Thymus (tissue), 11 donors: ENCODE data around the gene TMEM63A. TPM values are rescaled to one million over a fixed set of nuclear protein-coding genes. Genes with fewer than 3 reads are reported as not detected.
A peak's percentile ranks its signal among the peaks of the same experiment; 100 is the strongest.

Source experiments
- DNase-seq, 9 donors: peaks; one replicate each; pipeline ENCODE4 v3.0.0-alpha.2; 2013; ENCODE audit warnings: low spot score in 9 of 9, low read depth in 6 of 9, missing footprints in 1 of 9
- H3K27ac ChIP-seq, 2 donors: one replicate each; pipeline ENCODE4 v1.5.1; 2013; ENCODE audit warnings: control low read depth in 1 of 2, low read depth in 1 of 2, low read length in 1 of 2, mild to moderate bottlenecking in 1 of 2, moderate library complexity in 1 of 2
- H3K27me3 ChIP-seq, 2 donors: one replicate each; pipeline ENCODE4 v1.5.1; 2013; ENCODE audit warnings: low read length in 1 of 2; ENCODE audit not compliant: control insufficient read depth in 2 of 2, insufficient read depth in 1 of 2
- H3K36me3 ChIP-seq, 2 donors: one replicate each; pipeline ENCODE4 v1.5.1; 2013; ENCODE audit warnings: low read length in 1 of 2, mild to moderate bottlenecking in 1 of 2, moderate library complexity in 1 of 2; ENCODE audit not compliant: control insufficient read depth in 2 of 2, insufficient read depth in 2 of 2
- H3K4me1 ChIP-seq, 2 donors: one replicate each; pipeline ENCODE4 v1.5.1; 2013; ENCODE audit warnings: low read length in 2 of 2; ENCODE audit not compliant: control insufficient read depth in 2 of 2, insufficient read depth in 2 of 2
- H3K4me3 ChIP-seq, 2 donors: one replicate each; pipeline ENCODE4 v1.5.1; 2013; ENCODE audit warnings: low read length in 2 of 2, control low read depth in 1 of 2, mild to moderate bottlenecking in 1 of 2
- H3K9me3 ChIP-seq, 2 donors: one replicate each; pipeline ENCODE4 v1.5.1; 2013; ENCODE audit warnings: low read length in 1 of 2, mild to moderate bottlenecking in 1 of 2; ENCODE audit not compliant: control insufficient read depth in 2 of 2, insufficient read depth in 1 of 2
- WGBS: extraction: QIAGEN DNeasy Blood & Tissue Kit; methylation state at CpG from one replicate; pipeline ENCODE4 v1.1.7; 2013; 5-methylcytosine and 5-hydroxymethylcytosine counted together
- polyA plus RNA-seq: library from polyadenylated mRNA; stranded (reverse); fragments of 200-250 nt; gene quantifications from one replicate; pipeline ENCODE4 v1.2.3, GENCODE V29; 2013
- total RNA-seq: library from RNA; stranded (reverse); fragments of 120-200 nt; gene quantifications from one replicate; pipeline ENCODE4 v1.2.4, GENCODE V29; 2013
- donor health status: healthy.

Gene TMEM63A
- total and polyA plus RNA-seq, 2 donors: 19.8 to 38.8 TPM

DNA sequence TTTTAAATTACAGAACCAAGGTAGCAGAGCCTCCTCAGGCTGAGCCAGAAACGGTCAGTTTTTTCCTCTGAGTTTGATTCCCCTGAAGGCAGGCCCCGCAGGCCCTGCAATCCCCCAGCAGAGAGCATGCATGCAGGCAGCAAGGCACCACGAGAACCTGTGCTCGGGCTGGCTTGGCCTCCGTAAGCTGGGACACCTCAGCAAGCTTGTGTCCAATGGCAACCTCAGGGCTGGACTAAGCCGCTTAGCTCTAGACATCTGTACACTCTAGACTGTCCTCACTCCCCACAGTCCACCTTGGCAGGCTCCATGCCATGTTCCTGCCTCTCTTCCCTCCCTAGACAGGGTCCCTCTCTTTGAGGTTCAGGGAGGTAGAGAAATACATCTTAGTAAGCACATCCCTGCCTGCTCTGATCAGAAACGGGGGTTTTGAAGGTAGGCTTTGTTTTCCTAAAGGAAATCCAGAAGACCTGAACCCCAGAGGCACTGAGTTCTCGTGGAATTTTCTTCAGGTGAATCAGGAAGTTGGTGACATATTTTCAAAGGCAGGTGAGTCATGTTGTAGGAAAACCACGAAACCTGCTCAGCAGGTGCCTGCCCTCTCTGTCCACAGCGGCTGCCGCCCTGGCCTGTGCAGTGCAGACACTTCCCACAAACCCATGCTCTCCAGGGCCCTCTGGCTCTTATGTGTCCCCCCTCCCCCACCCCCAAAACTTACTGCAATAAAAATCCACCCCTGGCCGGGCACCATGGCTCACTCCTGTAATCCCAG is 7.0 kb downstream of the TMEM63A start:
- Histone ChIP-seq H3K36me3 (peaks cover 53 to 82% of the 10 kb centered on the region in 2 donors), H3K4me3 (no peak overlapping the region), H3K4me1 (peaks cover 25 to 48% of the 10 kb centered on the region in 2 donors), H3K27ac (no peak overlapping the region), H3K9me3 (no peaks in the 10 kb centered on the region), H3K27me3 (no peaks in the 10 kb centered on the region)
- no peak for DNase-seq
- 89% methylated on average over 12 of the region's 12 CpGs for WGBS

DNA sequence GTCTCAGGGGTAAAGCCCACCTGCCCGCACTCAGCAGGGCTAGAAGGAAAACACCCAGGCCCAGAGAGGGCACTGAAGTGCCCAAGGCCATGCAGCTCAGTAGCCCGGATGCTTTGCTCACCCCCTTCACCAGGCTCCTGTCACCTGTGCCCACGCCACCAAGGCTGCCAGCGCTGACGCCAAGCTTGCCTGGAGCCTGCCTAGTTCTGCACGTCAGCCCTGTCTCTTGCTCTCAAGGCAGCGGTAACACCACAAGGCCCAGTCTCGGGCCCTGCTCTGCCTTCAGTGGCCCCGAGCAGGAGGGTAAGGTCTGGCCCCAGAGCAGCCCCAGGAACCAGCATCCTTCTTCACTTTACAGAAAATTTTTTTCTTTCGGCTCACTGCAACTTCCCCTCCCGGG is 7.7 kb downstream of the TMEM63A start:
- Histone ChIP-seq H3K27me3 (no peaks in the 10 kb centered on the region), H3K27ac (no peak overlapping the region), H3K4me3 (no peak overlapping the region), H3K4me1 (peaks cover 17 to 40% of the 10 kb centered on the region in 2 donors), H3K36me3 (peaks cover 54 to 87% of the 10 kb centered on the region in 2 donors), H3K9me3 (no peaks in the 10 kb centered on the region)
- no peak for DNase-seq
- 98% methylated on average over 11 of the region's 11 CpGs for WGBS

DNA sequence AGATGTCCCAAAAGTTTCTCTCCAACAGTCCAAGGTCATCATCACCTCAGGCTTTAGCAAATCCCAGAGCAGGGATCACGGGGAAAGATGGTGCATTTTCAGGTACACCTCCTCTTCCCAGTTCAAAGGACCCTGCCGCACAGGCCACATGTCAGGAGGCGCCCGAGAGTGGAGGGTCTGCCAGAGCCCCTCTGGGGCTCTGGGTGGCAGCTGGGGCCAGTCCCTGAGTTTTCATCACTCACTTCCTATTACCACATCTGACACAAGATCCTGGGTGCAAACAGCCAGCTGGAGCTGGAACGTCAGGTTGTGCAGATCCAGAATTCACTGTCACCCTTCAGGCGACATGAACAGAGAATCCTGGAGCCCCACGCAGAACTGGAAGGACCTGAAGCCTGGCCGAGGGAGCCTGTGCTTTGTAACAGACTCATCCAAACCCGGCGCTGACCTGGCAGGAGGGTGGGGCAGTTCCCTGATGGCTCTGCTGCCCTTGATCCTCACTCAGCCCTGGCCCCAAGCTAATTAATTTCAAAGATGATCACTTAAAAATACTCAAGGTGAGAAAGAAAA is 8.8 kb downstream of the TMEM63A start:
- Histone ChIP-seq H3K27ac (no peak overlapping the region), H3K9me3 (no peaks in the 10 kb centered on the region), H3K4me3 (no peak overlapping the region), H3K36me3 (peaks cover 65 to 88% of the 10 kb centered on the region in 2 donors), H3K4me1 (peaks cover 7 to 29% of the 10 kb centered on the region in 2 donors), H3K27me3 (no peaks in the 10 kb centered on the region)
- no peak for DNase-seq
- 96% methylated on average over 10 of the region's 10 CpGs for WGBS

DNA sequence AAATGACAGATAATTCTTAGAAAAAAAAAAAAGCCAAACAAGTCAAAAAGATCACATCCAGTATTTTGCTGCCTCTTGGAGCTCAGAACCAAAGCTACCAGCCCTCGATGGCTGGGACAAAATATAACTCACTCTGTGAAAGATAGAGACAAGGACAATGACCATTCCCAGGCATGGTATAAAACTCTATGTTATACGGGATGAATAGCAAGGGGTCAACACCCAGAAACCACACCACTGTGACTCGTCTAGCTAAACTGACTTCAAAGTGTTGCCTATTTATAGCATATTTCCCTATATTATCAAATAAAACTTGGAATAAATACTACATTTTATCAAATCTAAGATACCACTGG is 10.1 kb downstream of the TMEM63A start:
- peaks cover 4 to 21% of the 10 kb centered on the region in 2 donors for H3K4me1 ChIP-seq
- WGBS: 93% methylated on average over 3 of the region's 3 CpGs
- no peak overlapping the region for H3K4me3 ChIP-seq
- H3K36me3 ChIP-seq: peaks cover 67 to 87% of the 10 kb centered on the region in 2 donors
- DNase-seq: no peak
- H3K9me3 ChIP-seq: no peaks in the 10 kb centered on the region
- H3K27ac ChIP-seq: no peak overlapping the region
- H3K27me3 ChIP-seq: no peaks in the 10 kb centered on the region

DNA sequence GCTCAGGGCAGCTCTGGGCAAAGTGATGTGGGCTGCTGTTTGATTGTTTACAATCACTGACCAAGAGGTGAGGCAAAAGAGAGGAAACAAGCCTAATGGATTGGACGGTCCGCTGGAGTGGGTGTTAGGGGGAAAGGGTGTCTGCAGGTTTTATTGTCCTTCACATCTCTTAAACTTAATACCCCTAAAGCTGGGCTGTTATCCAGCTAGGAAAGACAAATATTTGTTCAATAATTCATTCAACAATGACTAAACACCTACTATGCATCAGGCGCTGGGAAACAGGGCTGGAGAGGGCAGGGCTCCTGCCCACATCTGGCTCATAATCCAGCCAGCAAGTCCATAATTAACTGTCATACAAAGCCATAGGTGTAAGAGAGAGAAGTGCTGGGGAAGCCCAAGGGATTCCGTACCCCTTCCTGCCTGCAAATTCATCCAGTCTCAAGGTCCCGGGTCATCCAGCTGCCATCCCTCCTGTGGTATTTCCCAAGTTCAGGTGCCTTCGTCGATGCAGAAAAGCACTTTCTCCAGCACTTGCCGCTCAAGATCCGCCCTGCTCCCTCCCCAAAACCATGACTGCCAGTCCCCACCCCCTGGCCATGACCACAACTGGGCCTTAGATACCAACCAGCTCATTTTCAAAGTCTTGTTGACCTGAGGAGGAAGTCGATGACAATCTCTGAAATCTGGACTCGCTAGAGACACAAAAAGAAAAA is 10.7 kb downstream of the TMEM63A start:
- Histone ChIP-seq H3K36me3 (peaks cover 70 to 88% of the 10 kb centered on the region in 2 donors), H3K27me3 (no peaks in the 10 kb centered on the region), H3K4me1 (peaks cover 8 to 25% of the 10 kb centered on the region in 2 donors), H3K9me3 (no peaks in the 10 kb centered on the region), H3K27ac (no peak overlapping the region), H3K4me3 (no peak overlapping the region)
- WGBS: 88% methylated on average over 11 of the region's 11 CpGs
- DNase-seq: no peak

DNA sequence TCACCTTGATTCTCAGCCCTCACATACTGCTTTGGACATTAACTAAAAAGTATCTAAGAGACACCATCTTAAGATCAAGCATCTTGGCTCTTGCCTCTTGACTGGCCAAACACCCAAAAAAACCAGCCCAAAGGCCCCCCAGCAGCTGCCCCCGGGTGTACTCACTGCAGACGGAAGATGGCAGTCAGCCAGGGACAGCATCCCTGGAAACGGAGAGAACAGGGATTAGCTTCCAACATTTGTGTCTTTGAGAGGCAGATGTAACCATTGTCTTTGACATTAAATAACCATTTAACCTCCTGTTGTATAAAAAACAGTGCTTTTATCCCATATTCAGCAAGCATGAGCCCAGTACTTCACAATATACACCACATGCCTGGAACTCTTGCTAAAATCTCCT is 11.3 kb downstream of the TMEM63A start:
- Histone ChIP-seq H3K9me3 (no peaks in the 10 kb centered on the region), H3K27me3 (no peaks in the 10 kb centered on the region), H3K27ac (no peak overlapping the region), H3K4me3 (no peak overlapping the region), H3K36me3 (peaks cover 69 to 89% of the 10 kb centered on the region in 2 donors), H3K4me1 (peaks cover 13 to 25% of the 10 kb centered on the region in 2 donors)
- no peak for DNase-seq
- 93% methylated on average over 3 of the region's 3 CpGs for WGBS

DNA sequence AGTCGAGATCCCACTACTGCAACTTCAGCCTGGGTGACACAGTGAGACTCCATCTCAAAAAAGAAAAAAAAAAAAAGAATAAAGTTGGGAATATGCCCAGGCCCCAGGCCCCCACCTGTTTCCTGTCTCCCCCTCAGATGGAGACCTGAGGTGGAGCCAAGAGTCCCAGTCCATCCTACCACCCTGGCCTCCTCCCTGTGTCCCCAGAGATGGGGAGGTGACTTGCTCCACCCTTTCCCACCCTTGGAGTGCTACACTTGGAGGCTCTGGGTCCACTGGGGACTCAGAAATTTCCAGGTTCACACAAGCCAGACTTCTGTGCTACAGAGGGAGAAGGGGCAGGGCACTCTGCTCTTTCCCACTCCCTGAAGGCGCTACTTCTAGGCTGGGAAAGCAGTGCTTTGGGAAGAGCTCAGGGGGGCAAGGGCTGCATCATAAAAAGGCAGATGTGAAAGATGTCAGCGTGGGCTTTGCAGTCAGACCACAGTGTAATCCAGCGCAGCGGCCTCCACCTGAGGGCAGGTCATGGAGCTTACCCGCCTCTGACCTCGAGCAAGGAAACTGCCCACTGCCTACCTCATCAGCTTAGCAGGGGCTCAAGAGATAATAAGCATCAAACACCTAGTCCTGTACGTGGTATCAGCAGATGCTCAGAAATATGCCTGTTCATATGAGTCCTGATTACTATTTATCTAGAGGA is 13.4 kb downstream of the TMEM63A start:
- H3K9me3 ChIP-seq: no peaks in the 10 kb centered on the region
- H3K4me3 ChIP-seq: no peak overlapping the region
- no peak for DNase-seq
- no peak overlapping the region for H3K27ac ChIP-seq
- H3K27me3 ChIP-seq: no peaks in the 10 kb centered on the region
- H3K4me1 ChIP-seq: peaks cover 16 to 23% of the 10 kb centered on the region in 2 donors
- WGBS: 97% methylated on average over 8 of the region's 8 CpGs
- peaks cover 69 to 91% of the 10 kb centered on the region in 2 donors for H3K36me3 ChIP-seq

DNA sequence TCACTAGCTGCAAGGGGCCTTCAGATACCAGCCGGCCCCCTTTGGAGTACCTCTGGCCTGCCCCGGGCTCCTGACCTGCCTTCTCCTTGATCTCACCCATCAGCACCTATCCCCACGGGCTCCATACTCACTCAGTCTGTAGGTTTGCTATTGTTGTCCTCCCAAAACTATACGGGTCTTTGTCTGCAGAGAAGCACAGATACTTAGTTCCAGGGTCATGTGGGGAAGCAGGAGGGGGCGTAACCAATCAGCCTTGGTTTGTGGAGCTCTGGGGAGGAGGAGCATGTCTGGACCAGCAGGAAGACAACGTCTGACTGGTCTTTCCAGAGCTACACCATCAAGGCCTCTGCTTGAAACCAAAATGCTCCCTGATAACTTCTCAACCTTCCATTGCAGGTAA is 15.2 kb downstream of the TMEM63A start:
- Histone ChIP-seq H3K36me3 (peaks cover 75 to 91% of the 10 kb centered on the region in 2 donors), H3K27me3 (no peaks in the 10 kb centered on the region), H3K4me3 (no peak overlapping the region), H3K9me3 (no peaks in the 10 kb centered on the region), H3K27ac (peak overlapping the region in 1 of 2 donors; percentile 59), H3K4me1 (peaks cover 16 to 23% of the 10 kb centered on the region in 2 donors)
- no peak for DNase-seq
- WGBS: 81% methylated on average over 6 of the region's 6 CpGs
